IMR-90 (cell line): Measurements from ENCODE around the gene PRUNE2. TPM values are rescaled to one million over a fixed set of nuclear protein-coding genes. Genes with fewer than 3 reads are reported as not detected.

Experiments used
- ATAC-seq: fragments of 200-7000 bp; cut with Tn5 transposase; 2 replicates; pipeline ENCODE4 v1.9.1; 2020; ENCODE audit warnings: low read depth, mild to moderate bottlenecking, moderate library complexity
- BruUV-seq: library from RNA; stranded (reverse); fragments of 400-500 nt; replicated peaks from 2 replicates; lab custom pipeline; 2021; lab: Mats Ljungman, UMichigan
- CTCF ChIA-PET: fragments of 300-600 bp; formaldehyde crosslinking; extraction: SDS; loops from one replicate; lab custom pipeline; 2021; ENCODE audit warnings: antibody characterized with exemption; lab: Yijun Ruan, JAX
- POLR2A ChIA-PET: fragments of 300-600 bp; sonication (Branson Sonifier 250); formaldehyde crosslinking; loops from one replicate; lab custom pipeline; 2022; ENCODE audit warnings: antibody characterized with exemption; ENCODE audit not compliant: unreplicated experiment; lab: Charles Lee
- DNase-seq: peaks from one replicate; pipeline ENCODE4 v3.0.0; 2013
- H2AFZ ChIP-seq: replicated peaks from 2 replicates; pipeline ENCODE3; 2013; ENCODE audit warnings: low read length, mild to moderate bottlenecking; ENCODE audit not compliant: poor library complexity
- H2AK5ac ChIP-seq: 2 replicates; pipeline ENCODE4 v1.6.1; 2013; ENCODE audit warnings: low read depth, low read length, inconsistent platforms
- H2AK9ac ChIP-seq: replicated peaks from 2 replicates; pipeline ENCODE3; 2013; ENCODE audit warnings: mild to moderate bottlenecking, low read depth, low read length, moderate library complexity; ENCODE audit not compliant: poor library complexity
- H2BK120ac ChIP-seq: 2 replicates; pipeline ENCODE4 v1.6.1; 2013; ENCODE audit warnings: low read depth, low read length, inconsistent platforms
- H2BK15ac ChIP-seq: 3 replicates; pipeline ENCODE4 v1.6.1; 2013; ENCODE audit warnings: low read depth, low read length, inconsistent platforms
- H2BK20ac ChIP-seq: 2 replicates; pipeline ENCODE4 v1.6.1; 2013; ENCODE audit warnings: low read depth, mild to moderate bottlenecking, inconsistent platforms, low read length, moderate library complexity
- H2BK5ac ChIP-seq: 2 replicates; pipeline ENCODE4 v1.6.1; 2013; ENCODE audit warnings: mild to moderate bottlenecking, low read depth, low read length, inconsistent platforms; ENCODE audit not compliant: poor library complexity, severe bottlenecking
- H3K14ac ChIP-seq: replicated peaks from 2 replicates; pipeline ENCODE4 v1.6.1; 2013; ENCODE audit warnings: low read depth, low read length, inconsistent platforms
- H3K18ac ChIP-seq: 2 replicates; pipeline ENCODE4 v1.6.1; 2013; ENCODE audit warnings: low read depth, low read length, control low read depth
- H3K23ac ChIP-seq: 2 replicates; pipeline ENCODE4 v1.6.1; 2013; ENCODE audit warnings: low read depth, low read length, inconsistent platforms
- H3K27ac ChIP-seq: 2 replicates; pipeline ENCODE4 v1.5.1; 2013; ENCODE audit warnings: mild to moderate bottlenecking, control low read depth, low read length; ENCODE audit not compliant: insufficient read depth
- H3K27me3 ChIP-seq: 2 replicates; pipeline ENCODE4 v1.6.1; 2013; ENCODE audit warnings: low read length; ENCODE audit not compliant: control insufficient read depth, insufficient read depth
- H3K36me3 ChIP-seq: 2 replicates; pipeline ENCODE4 v1.6.1; 2013; ENCODE audit warnings: low read length, mixed read lengths; ENCODE audit not compliant: control insufficient read depth, insufficient read depth
- H3K4ac ChIP-seq: 2 replicates; pipeline ENCODE4 v1.6.1; 2013; ENCODE audit warnings: low read depth, low read length, inconsistent platforms
- H3K4me1 ChIP-seq: 2 replicates; pipeline ENCODE4 v1.6.1; 2013; ENCODE audit warnings: low read length, mixed read lengths; ENCODE audit not compliant: control insufficient read depth, insufficient read depth
- H3K4me2 ChIP-seq: 2 replicates; pipeline ENCODE4 v1.6.1; 2013; ENCODE audit warnings: low read depth, mild to moderate bottlenecking, control low read depth, low read length, moderate library complexity
- H3K4me3 ChIP-seq: 2 replicates; pipeline ENCODE4 v1.5.1; 2013; ENCODE audit warnings: low read depth, mild to moderate bottlenecking, control low read depth, low read length, moderate library complexity; ENCODE audit not compliant: insufficient read depth
- H3K56ac ChIP-seq: 2 replicates; pipeline ENCODE4 v1.6.1; 2013; ENCODE audit warnings: low read length, inconsistent platforms; ENCODE audit not compliant: insufficient read depth; ENCODE audit errors: extremely low read depth
- H3K79me1 ChIP-seq, 2 experiments: 2 replicates each; pipeline ENCODE4 v1.6.1; 2013; ENCODE audit warnings: low read length in 2 of 2, inconsistent platforms in 1 of 2, low read depth in 1 of 2
- H3K9ac ChIP-seq: 2 replicates; pipeline ENCODE4 v1.6.1; 2013; ENCODE audit warnings: low read depth, low read length, control low read depth
- H3K9me1 ChIP-seq: 2 replicates; pipeline ENCODE4 v1.6.1; 2013; ENCODE audit warnings: low read length, inconsistent platforms; ENCODE audit not compliant: insufficient read depth
- H3K9me3 ChIP-seq: 2 replicates; pipeline ENCODE4 v1.6.1; 2013; ENCODE audit warnings: low read length; ENCODE audit not compliant: control insufficient read depth, insufficient read depth
- H4K20me1 ChIP-seq: 2 replicates; pipeline ENCODE4 v1.6.1; 2013; ENCODE audit warnings: low read length, inconsistent platforms; ENCODE audit not compliant: insufficient read depth
- H4K5ac ChIP-seq: 2 replicates; pipeline ENCODE4 v1.6.1; 2013; ENCODE audit warnings: mild to moderate bottlenecking, low read depth, low read length, control low read depth
- H4K8ac ChIP-seq, 2 experiments: 2 replicates each; pipeline ENCODE4 v1.6.1; 2013; ENCODE audit warnings: low read depth in 2 of 2, low read length in 2 of 2, control low read depth in 1 of 2, inconsistent platforms in 1 of 2
- H4K91ac ChIP-seq: 2 replicates; pipeline ENCODE4 v1.6.1; 2013; ENCODE audit warnings: low read depth, low read length, inconsistent platforms; ENCODE audit not compliant: insufficient read depth
- BHLHE40 ChIP-seq: fragments of 150-350 bp; IDR thresholded peaks from 2 replicates; pipeline ENCODE4 v1.6.1; 2016; ENCODE audit warnings: mild to moderate bottlenecking, low read depth, low read length
- CHD1 ChIP-seq: IDR thresholded peaks from 2 replicates; pipeline ENCODE4 v1.6.1; 2012; ENCODE audit warnings: low read depth, low read length, improper control_type of control experiment
- MAZ ChIP-seq: IDR thresholded peaks from 2 replicates; pipeline ENCODE4 v1.6.1; 2012; ENCODE audit warnings: low read depth, mild to moderate bottlenecking, low read length, improper control_type of control experiment, moderate library complexity, borderline replicate concordance
- MXI1 ChIP-seq: IDR thresholded peaks from 2 replicates; pipeline ENCODE4 v1.6.1; 2012; ENCODE audit warnings: low read depth, mild to moderate bottlenecking, low read length, moderate library complexity, borderline replicate concordance
- NFE2L2 ChIP-seq: fragments of 150-350 bp; IDR thresholded peaks from 2 replicates; pipeline ENCODE4 v1.6.1; 2016; ENCODE audit warnings: low read depth, mild to moderate bottlenecking, low read length
- RAD21 ChIP-seq: IDR thresholded peaks from 2 replicates; pipeline ENCODE4 v1.6.1; 2012; ENCODE audit warnings: low read length, improper control_type of control experiment
- RCOR1 ChIP-seq: IDR thresholded peaks from 2 replicates; pipeline ENCODE4 v1.6.1; 2012; ENCODE audit warnings: mild to moderate bottlenecking, low read length, improper control_type of control experiment; ENCODE audit not compliant: insufficient replicate concordance
- RFX5 ChIP-seq: IDR thresholded peaks from 2 replicates; pipeline ENCODE4 v1.8.0; 2012; ENCODE audit warnings: low read depth, mild to moderate bottlenecking, low read length, moderate library complexity
- SMC3 ChIP-seq: fragments of 150-350 bp; IDR thresholded peaks from 2 replicates; pipeline ENCODE4 v1.6.1; 2016; ENCODE audit warnings: low read depth, mild to moderate bottlenecking, antibody characterized with exemption, low read length, moderate library complexity
- WGBS, 2 experiments: methylation state at CpG; one replicate each; pipeline versions ENCODE4 v1.1.5 to v1.1.7; 2013; ENCODE audit warnings: missing lambda C conversion rate in 2 of 2; ENCODE audit not compliant: insufficient read length in 1 of 2; ENCODE audit errors: extremely low coverage in 2 of 2; 5-methylcytosine and 5-hydroxymethylcytosine counted together
- dilution Hi-C: fragments of 300-500 bp; cut with HindIII; formaldehyde crosslinking; loops from one replicate; pipeline ENCODE4 v1.14.3; 2018; ENCODE audit warnings: low sequenced_read_pairs; ENCODE audit not compliant: unreplicated experiment
- in situ Hi-C: fragments of 300-500 bp; cut with MboI; formaldehyde crosslinking; loops from 3 replicates; pipeline ENCODE4 v1.14.3; 2019; ENCODE audit warnings: low sequenced_read_pairs, inconsistent platforms, mixed read lengths
- intact Hi-C: fragments of 100-400 bp; cut with micrococcal nuclease; formaldehyde crosslinking; loops from 2 replicates; pipeline ENCODE4 v1.10.0; 2022
- polyA plus RNA-seq, 3 experiments: library from polyadenylated mRNA; depleted of rRNA; stranded (reverse); fragments of >200 nt; gene quantifications; 2 replicates each; pipeline ENCODE4 v1.2.3, GENCODE V29; 2012; ENCODE audit warnings: low replicate concordance in 1 of 3
- total RNA-seq: library from RNA; depleted of rRNA; stranded (reverse); fragments of >200 nt; gene quantifications from 2 replicates; pipeline ENCODE4 v1.2.3, GENCODE V29; 2012

The PRUNE2 gene
- total and polyA plus RNA-seq, 2 of the 4 experiments (the other 2 are of a cell fraction): 0.70 to 1.6 TPM

- H2AFZ ChIP-seq: no peak overlapping the region
- POLR2A ChIA-PET: no interaction called here
- DNase-seq: no peak
- no peaks in the 10 kb centered on the region for H3K27me3 ChIP-seq
- H3K4me1 ChIP-seq: no peaks in the 10 kb centered on the region
- no peak overlapping the region for H2BK15ac ChIP-seq
- H4K91ac ChIP-seq: no peak overlapping the region
- dilution Hi-C loops (no loop called here), in situ Hi-C loops (no loop called here), intact Hi-C loops (no loop called here)
- H2AK9ac ChIP-seq: no peak overlapping the region
- no peak overlapping the region for H3K4me3 ChIP-seq
- no peaks in the 10 kb centered on the region for H3K9me3 ChIP-seq
- TF ChIP-seq RCOR1 (no peak), RFX5 (no peak), RAD21 (no peak), BHLHE40 (no peak), SMC3 (no peak), CHD1 (no peak), MXI1 (no peak), MAZ (no peak), NFE2L2 (no peak)
- H3K4me2 ChIP-seq: no peak overlapping the region
- no peak overlapping the region for H2BK20ac ChIP-seq
- no TSS peak for BruUV-seq
- H4K5ac ChIP-seq: no peak overlapping the region
- no peak overlapping the region for H3K4ac ChIP-seq
- no peak overlapping the region for H4K8ac ChIP-seq
- no peak overlapping the region for H2BK120ac ChIP-seq
- no peaks in the 10 kb centered on the region for H3K9me1 ChIP-seq
- CTCF ChIA-PET: interaction anchor here (0.6 kb wide), 1 partner anchor 18 kb away, joined by 3 read pairs; no protein-coding TSS in a partner anchor
- no peak for ATAC-seq
- H3K14ac ChIP-seq: no peak overlapping the region
- H2BK5ac ChIP-seq: no peak overlapping the region
- no peak overlapping the region for H3K27ac ChIP-seq
- no CpG with 5 or more reads among the region's 1 CpG for WGBS, 2 experiments
- no peaks in the 10 kb centered on the region for H4K20me1 ChIP-seq
- no peaks in the 10 kb centered on the region for H3K36me3 ChIP-seq
- H3K56ac ChIP-seq: no peak overlapping the region
- no peak overlapping the region for H3K23ac ChIP-seq
- no peak overlapping the region for H3K9ac ChIP-seq
- H3K79me1 ChIP-seq: no peaks in the 10 kb centered on the region
- no peak overlapping the region for H2AK5ac ChIP-seq
- H3K18ac ChIP-seq: no peak overlapping the region
Measured at GRCh38 chr9:76642074-76642473, 263.8 kb downstream of the PRUNE2 start.
